WTC11 (cell line): ENCODE measurements around the gene BTBD19. TPM values are rescaled to one million over a fixed set of nuclear protein-coding genes. Genes with fewer than 3 reads are reported as not detected.

Experiments
- ATAC-seq: fragments of 200-7000 bp; cut with Tn5 transposase; 2 replicates; pipeline ENCODE4 v1.10.0; 2021; ENCODE audit warnings: mild to moderate bottlenecking, moderate library complexity
- CTCF ChIA-PET: fragments of 300-600 bp; sonication (Branson Sonifier 250); formaldehyde crosslinking; loops from one replicate; lab custom pipeline; 2021; ENCODE audit warnings: antibody characterized with exemption; lab: Charles Lee
- POLR2A ChIA-PET: fragments of 350-600 bp; sonication (Branson Sonifier 250); formaldehyde crosslinking; loops from one replicate; lab custom pipeline; 2021; ENCODE audit warnings: antibody characterized with exemption; lab: Charles Lee
- DNase-seq: peaks from one replicate; pipeline ENCODE4 v3.0.0; 2021; ENCODE audit warnings: low spot score
- H3K27ac Mint-ChIP-seq: 2 replicates; pipeline ENCODE4 v1.8.0; 2021; ENCODE audit warnings: mixed read lengths
- H3K27me3 Mint-ChIP-seq: 2 replicates; pipeline ENCODE4 v1.8.0; 2021; ENCODE audit warnings: low read depth, mild to moderate bottlenecking, moderate library complexity, mixed read lengths
- H3K36me3 Mint-ChIP-seq: 2 replicates; pipeline ENCODE4 v1.8.0; 2021; ENCODE audit warnings: mixed read lengths
- H3K4me1 Mint-ChIP-seq: 2 replicates; pipeline ENCODE4 v1.8.0; 2022; ENCODE audit warnings: mixed read lengths
- H3K4me3 Mint-ChIP-seq: 2 replicates; pipeline ENCODE4 v1.8.0; 2021; ENCODE audit warnings: mild to moderate bottlenecking, moderate library complexity, mixed read lengths
- H3K9me3 Mint-ChIP-seq: 2 replicates; pipeline ENCODE4 v1.8.0; 2021; ENCODE audit warnings: mixed read lengths
- AR ChIP-seq: fragments of 250-450 bp; sonication (Bioruptor Pico); IDR thresholded peaks from 2 replicates; pipeline ENCODE4 v1.9.0; 2021; ENCODE audit warnings: mild to moderate bottlenecking
- ARID4B ChIP-seq: sonication (generic); formaldehyde crosslinking; IDR thresholded peaks from 2 replicates; pipeline ENCODE4 v1.8.0; 2023; ENCODE audit warnings: missing genetic modification reagents, mild to moderate bottlenecking, borderline replicate concordance
- EMX1 ChIP-seq: fragments of 250-450 bp; sonication (Bioruptor Pico); IDR thresholded peaks from 2 replicates; pipeline ENCODE4 v1.8.0; 2021; ENCODE audit warnings: mild to moderate bottlenecking
- FOXJ3 ChIP-seq: sonication (generic); formaldehyde crosslinking; IDR thresholded peaks from 2 replicates; pipeline ENCODE4 v1.9.0; 2021; ENCODE audit warnings: missing genetic modification reagents, mild to moderate bottlenecking, borderline replicate concordance
- HMGA2 ChIP-seq: fragments of 250-450 bp; sonication (Bioruptor Pico); IDR thresholded peaks from 2 replicates; pipeline ENCODE4 v1.4.0; 2021; ENCODE audit warnings: mild to moderate bottlenecking, moderate library complexity
- IRF2 ChIP-seq: sonication (generic); formaldehyde crosslinking; IDR thresholded peaks from 2 replicates; pipeline ENCODE4 v1.8.0; 2022; ENCODE audit warnings: low read depth, missing genetic modification reagents, borderline replicate concordance
- JAZF1 ChIP-seq: fragments of 250-450 bp; sonication (Bioruptor Pico); IDR thresholded peaks from 2 replicates; pipeline ENCODE4 v1.9.0; 2021; ENCODE audit warnings: moderate library complexity, mild to moderate bottlenecking, inconsistent platforms
- KAT7 ChIP-seq: sonication (generic); formaldehyde crosslinking; IDR thresholded peaks from 2 replicates; pipeline ENCODE4 v1.8.1; 2023; ENCODE audit warnings: missing genetic modification reagents, mild to moderate bottlenecking, borderline replicate concordance
- MXD4 ChIP-seq: fragments of 250-450 bp; sonication (Bioruptor Pico); IDR thresholded peaks from 2 replicates; pipeline ENCODE4 v1.8.0; 2021; ENCODE audit warnings: mild to moderate bottlenecking, moderate library complexity, borderline replicate concordance
- RELA ChIP-seq: sonication (generic); formaldehyde crosslinking; IDR thresholded peaks from 2 replicates; pipeline ENCODE4 v1.8.1; 2022; ENCODE audit warnings: missing genetic modification reagents, mild to moderate bottlenecking, borderline replicate concordance
- TP53 ChIP-seq: sonication (generic); formaldehyde crosslinking; IDR thresholded peaks from 2 replicates; pipeline ENCODE4 v1.8.1; 2023; ENCODE audit warnings: mild to moderate bottlenecking, missing genetic modification reagents
- ZNF416 ChIP-seq: fragments of 250-450 bp; sonication (Bioruptor Pico); IDR thresholded peaks from 2 replicates; pipeline ENCODE4 v1.9.0; 2021; ENCODE audit warnings: mild to moderate bottlenecking, inconsistent platforms
- total RNA-seq: library from RNA; stranded (reverse); gene quantifications from 3 replicates; pipeline ENCODE4 v1.2.3, GENCODE V29; 2021
- TF ChIP-seq, protein P1 (sequence below): sonication (generic); formaldehyde crosslinking; IDR thresholded peaks from 2 replicates; pipeline ENCODE4 v1.8.1; 2022; ENCODE audit warnings: low read depth, missing genetic modification reagents, borderline replicate concordance
- TF ChIP-seq, protein P2 (sequence below): sonication (generic); formaldehyde crosslinking; IDR thresholded peaks from 2 replicates; pipeline ENCODE4 v1.8.1; 2022; ENCODE audit warnings: low read depth, mild to moderate bottlenecking, moderate library complexity, missing genetic modification reagents, borderline replicate concordance
- TF ChIP-seq, protein P3 (sequence below): sonication (generic); formaldehyde crosslinking; IDR thresholded peaks from 2 replicates; pipeline ENCODE4 v1.8.1; 2023; ENCODE audit warnings: mild to moderate bottlenecking, missing genetic modification reagents, moderate library complexity
- TF ChIP-seq, protein P4 (sequence below): fragments of 250-450 bp; sonication (Bioruptor Pico); IDR thresholded peaks from 2 replicates; pipeline ENCODE4 v1.9.0; 2021; ENCODE audit warnings: mild to moderate bottlenecking
- TF ChIP-seq, protein P5 (sequence below): sonication (generic); formaldehyde crosslinking; IDR thresholded peaks from 2 replicates; pipeline ENCODE4 v1.8.1; 2023; ENCODE audit warnings: mild to moderate bottlenecking, missing genetic modification reagents, borderline replicate concordance

BTBD19 gene
- total RNA-seq, 1 experiment from 2014 or later, result 1.7 TPM

GRCh38 chr1:44853201-44853600 lies 44.9 kb downstream of the BTBD19 start:
- no peak for ATAC-seq
- Mint-ChIP-seq H3K9me3 (no peaks in the 10 kb centered on the region), H3K27me3 (no peaks in the 10 kb centered on the region), H3K36me3 (peaks cover 7% of the 10 kb centered on the region), H3K4me3 (no peak overlapping the region), H3K4me1 (peaks cover 12% of the 10 kb centered on the region), H3K27ac (no peak overlapping the region)
- CTCF ChIA-PET, result interaction anchor here (0.6 kb wide), 1 partner anchor 537 kb away, joined by 3 read pairs; no protein-coding TSS in a partner anchor
- POLR2A ChIA-PET, result no interaction called here
- DNase-seq, result no peak
- TF ChIP-seq, protein P1, sequence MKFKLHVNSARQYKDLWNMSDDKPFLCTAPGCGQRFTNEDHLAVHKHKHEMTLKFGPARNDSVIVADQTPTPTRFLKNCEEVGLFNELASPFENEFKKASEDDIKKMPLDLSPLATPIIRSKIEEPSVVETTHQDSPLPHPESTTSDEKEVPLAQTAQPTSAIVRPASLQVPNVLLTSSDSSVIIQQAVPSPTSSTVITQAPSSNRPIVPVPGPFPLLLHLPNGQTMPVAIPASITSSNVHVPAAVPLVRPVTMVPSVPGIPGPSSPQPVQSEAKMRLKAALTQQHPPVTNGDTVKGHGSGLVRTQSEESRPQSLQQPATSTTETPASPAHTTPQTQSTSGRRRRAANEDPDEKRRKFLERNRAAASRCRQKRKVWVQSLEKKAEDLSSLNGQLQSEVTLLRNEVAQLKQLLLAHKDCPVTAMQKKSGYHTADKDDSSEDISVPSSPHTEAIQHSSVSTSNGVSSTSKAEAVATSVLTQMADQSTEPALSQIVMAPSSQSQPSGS (CRISPR knock-in tag), result no peak
- TF ChIP-seq JAZF1 (CRISPR knock-in tag), result no peak
- TF ChIP-seq FOXJ3 (CRISPR knock-in tag), result no peak
- TF ChIP-seq ZNF416 (CRISPR knock-in tag), result no peak
- TF ChIP-seq HMGA2 (CRISPR knock-in tag), result no peak
- TF ChIP-seq, protein P2, sequence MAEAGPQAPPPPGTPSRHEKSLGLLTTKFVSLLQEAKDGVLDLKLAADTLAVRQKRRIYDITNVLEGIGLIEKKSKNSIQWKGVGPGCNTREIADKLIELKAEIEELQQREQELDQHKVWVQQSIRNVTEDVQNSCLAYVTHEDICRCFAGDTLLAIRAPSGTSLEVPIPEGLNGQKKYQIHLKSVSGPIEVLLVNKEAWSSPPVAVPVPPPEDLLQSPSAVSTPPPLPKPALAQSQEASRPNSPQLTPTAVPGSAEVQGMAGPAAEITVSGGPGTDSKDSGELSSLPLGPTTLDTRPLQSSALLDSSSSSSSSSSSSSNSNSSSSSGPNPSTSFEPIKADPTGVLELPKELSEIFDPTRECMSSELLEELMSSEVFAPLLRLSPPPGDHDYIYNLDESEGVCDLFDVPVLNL (CRISPR knock-in tag), result no peak
- TF ChIP-seq, protein P3, sequence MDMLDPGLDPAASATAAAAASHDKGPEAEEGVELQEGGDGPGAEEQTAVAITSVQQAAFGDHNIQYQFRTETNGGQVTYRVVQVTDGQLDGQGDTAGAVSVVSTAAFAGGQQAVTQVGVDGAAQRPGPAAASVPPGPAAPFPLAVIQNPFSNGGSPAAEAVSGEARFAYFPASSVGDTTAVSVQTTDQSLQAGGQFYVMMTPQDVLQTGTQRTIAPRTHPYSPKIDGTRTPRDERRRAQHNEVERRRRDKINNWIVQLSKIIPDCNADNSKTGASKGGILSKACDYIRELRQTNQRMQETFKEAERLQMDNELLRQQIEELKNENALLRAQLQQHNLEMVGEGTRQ (CRISPR knock-in tag), result no peak
- TF ChIP-seq ARID4B (CRISPR knock-in tag), result no peak
- TF ChIP-seq, protein P4, sequence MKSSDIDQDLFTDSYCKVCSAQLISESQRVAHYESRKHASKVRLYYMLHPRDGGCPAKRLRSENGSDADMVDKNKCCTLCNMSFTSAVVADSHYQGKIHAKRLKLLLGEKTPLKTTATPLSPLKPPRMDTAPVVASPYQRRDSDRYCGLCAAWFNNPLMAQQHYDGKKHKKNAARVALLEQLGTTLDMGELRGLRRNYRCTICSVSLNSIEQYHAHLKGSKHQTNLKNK (CRISPR knock-in tag), result no peak
- TF ChIP-seq EMX1 (CRISPR knock-in tag), result no peak
- TF ChIP-seq, protein P5, sequence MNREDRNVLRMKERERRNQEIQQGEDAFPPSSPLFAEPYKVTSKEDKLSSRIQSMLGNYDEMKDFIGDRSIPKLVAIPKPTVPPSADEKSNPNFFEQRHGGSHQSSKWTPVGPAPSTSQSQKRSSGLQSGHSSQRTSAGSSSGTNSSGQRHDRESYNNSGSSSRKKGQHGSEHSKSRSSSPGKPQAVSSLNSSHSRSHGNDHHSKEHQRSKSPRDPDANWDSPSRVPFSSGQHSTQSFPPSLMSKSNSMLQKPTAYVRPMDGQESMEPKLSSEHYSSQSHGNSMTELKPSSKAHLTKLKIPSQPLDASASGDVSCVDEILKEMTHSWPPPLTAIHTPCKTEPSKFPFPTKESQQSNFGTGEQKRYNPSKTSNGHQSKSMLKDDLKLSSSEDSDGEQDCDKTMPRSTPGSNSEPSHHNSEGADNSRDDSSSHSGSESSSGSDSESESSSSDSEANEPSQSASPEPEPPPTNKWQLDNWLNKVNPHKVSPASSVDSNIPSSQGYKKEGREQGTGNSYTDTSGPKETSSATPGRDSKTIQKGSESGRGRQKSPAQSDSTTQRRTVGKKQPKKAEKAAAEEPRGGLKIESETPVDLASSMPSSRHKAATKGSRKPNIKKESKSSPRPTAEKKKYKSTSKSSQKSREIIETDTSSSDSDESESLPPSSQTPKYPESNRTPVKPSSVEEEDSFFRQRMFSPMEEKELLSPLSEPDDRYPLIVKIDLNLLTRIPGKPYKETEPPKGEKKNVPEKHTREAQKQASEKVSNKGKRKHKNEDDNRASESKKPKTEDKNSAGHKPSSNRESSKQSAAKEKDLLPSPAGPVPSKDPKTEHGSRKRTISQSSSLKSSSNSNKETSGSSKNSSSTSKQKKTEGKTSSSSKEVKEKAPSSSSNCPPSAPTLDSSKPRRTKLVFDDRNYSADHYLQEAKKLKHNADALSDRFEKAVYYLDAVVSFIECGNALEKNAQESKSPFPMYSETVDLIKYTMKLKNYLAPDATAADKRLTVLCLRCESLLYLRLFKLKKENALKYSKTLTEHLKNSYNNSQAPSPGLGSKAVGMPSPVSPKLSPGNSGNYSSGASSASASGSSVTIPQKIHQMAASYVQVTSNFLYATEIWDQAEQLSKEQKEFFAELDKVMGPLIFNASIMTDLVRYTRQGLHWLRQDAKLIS, result no peak
- TF ChIP-seq RELA (CRISPR knock-in tag), result no peak
- no peak for TF ChIP-seq MXD4 (CRISPR knock-in tag)
- TF ChIP-seq AR (CRISPR knock-in tag), result no peak
- TF ChIP-seq KAT7, result no peak
- TF ChIP-seq TP53 (CRISPR knock-in tag), result no peak
- no peak for TF ChIP-seq IRF2 (CRISPR knock-in tag)
